Astrocyte (in vitro differentiated cells and primary cell): ENCODE measurements around the gene TBX5. TPM values are rescaled to one million over a fixed set of nuclear protein-coding genes. Genes with fewer than 3 reads are reported as not detected.

Experiments
- DNase-seq: peaks from one replicate; pipeline ENCODE4 v3.0.0-alpha.2; 2010; ENCODE audit warnings: low read depth
- FAIRE-seq: peaks from 2 replicates; lab custom pipeline; 2011; peaks lifted over from hg19 to GRCh38; lab: Jason Lieb, UNC
- H2AFZ ChIP-seq: 2 replicates; pipeline ENCODE4 v1.6.0; 2012; ENCODE audit warnings: low read depth, low read length, inconsistent platforms
- H3K27ac ChIP-seq: 2 replicates; pipeline ENCODE4 v1.5.1; 2011; ENCODE audit warnings: low read depth, low read length, inconsistent platforms
- H3K27me3 ChIP-seq: 2 replicates; pipeline ENCODE4 v1.6.0; 2011; ENCODE audit warnings: low read length, inconsistent platforms; ENCODE audit not compliant: insufficient read depth
- H3K36me3 ChIP-seq: 2 replicates; pipeline ENCODE4 v1.5.1; 2011; ENCODE audit warnings: low read length, inconsistent platforms; ENCODE audit not compliant: insufficient read depth
- H3K4me1 ChIP-seq: 2 replicates; pipeline ENCODE4 v1.5.1; 2011; ENCODE audit warnings: low read length, inconsistent platforms; ENCODE audit not compliant: insufficient read depth
- H3K4me2 ChIP-seq: 2 replicates; pipeline ENCODE4 v1.6.0; 2012; ENCODE audit warnings: low read length, inconsistent platforms
- H3K4me3 ChIP-seq: 2 replicates; pipeline ENCODE4 v1.5.1; 2011; ENCODE audit warnings: low read depth, mild to moderate bottlenecking, low read length, inconsistent platforms; ENCODE audit not compliant: insufficient read depth
- H3K79me2 ChIP-seq: 2 replicates; pipeline ENCODE4 v1.6.0; 2012; ENCODE audit warnings: mild to moderate bottlenecking, low read length, inconsistent platforms; ENCODE audit not compliant: insufficient read depth
- H3K9ac ChIP-seq: 2 replicates; pipeline ENCODE4 v1.6.0; 2012; ENCODE audit warnings: mild to moderate bottlenecking, low read length, inconsistent platforms
- H3K9me3 ChIP-seq: 2 replicates; pipeline ENCODE4 v1.5.1; 2012; ENCODE audit warnings: low read depth, mild to moderate bottlenecking, low read length, inconsistent platforms; ENCODE audit not compliant: insufficient read depth
- H4K20me1 ChIP-seq: 2 replicates; pipeline ENCODE4 v1.6.0; 2012; ENCODE audit warnings: low read length, inconsistent platforms; ENCODE audit not compliant: insufficient read depth
- H3K27ac Mint-ChIP-seq: one replicate; pipeline ENCODE4 v1.8.0; 2021; ENCODE audit warnings: mild to moderate bottlenecking, mixed read lengths; ENCODE audit not compliant: unreplicated experiment
- H3K27me3 Mint-ChIP-seq: one replicate; pipeline ENCODE4 v1.8.0; 2021; ENCODE audit warnings: low read depth, mixed read lengths; ENCODE audit not compliant: unreplicated experiment
- H3K36me3 Mint-ChIP-seq: one replicate; pipeline ENCODE4 v1.8.0; 2021; ENCODE audit warnings: low read depth, mixed read lengths; ENCODE audit not compliant: unreplicated experiment
- H3K4me1 Mint-ChIP-seq: one replicate; pipeline ENCODE4 v1.8.0; 2021; ENCODE audit warnings: low read depth, mixed read lengths; ENCODE audit not compliant: unreplicated experiment
- H3K4me3 Mint-ChIP-seq: one replicate; pipeline ENCODE4 v1.8.0; 2021; ENCODE audit warnings: mild to moderate bottlenecking, moderate library complexity, mixed read lengths; ENCODE audit not compliant: unreplicated experiment
- H3K9me3 Mint-ChIP-seq: one replicate; pipeline ENCODE4 v1.8.0; 2021; ENCODE audit warnings: mild to moderate bottlenecking, mixed read lengths; ENCODE audit not compliant: unreplicated experiment
- EZH2 ChIP-seq: IDR thresholded peaks from 2 replicates; pipeline ENCODE4 v1.6.1; 2012; ENCODE audit warnings: mild to moderate bottlenecking, low read length, inconsistent platforms; ENCODE audit not compliant: insufficient read depth
- total RNA-seq: library from RNA; stranded (reverse); gene quantifications from 2 replicates; pipeline ENCODE4 v1.2.1, GENCODE V29; 2021
- TF ChIP-seq, protein P1 (sequence below): IDR thresholded peaks from 2 replicates; pipeline ENCODE4 v1.5.1; 2011; ENCODE audit warnings: low read depth, mild to moderate bottlenecking, inconsistent platforms, low read length, moderate library complexity; ENCODE audit not compliant: insufficient read depth

The TBX5 gene
- total RNA-seq, 1 donor from 2014 or later: not detected

DNA sequence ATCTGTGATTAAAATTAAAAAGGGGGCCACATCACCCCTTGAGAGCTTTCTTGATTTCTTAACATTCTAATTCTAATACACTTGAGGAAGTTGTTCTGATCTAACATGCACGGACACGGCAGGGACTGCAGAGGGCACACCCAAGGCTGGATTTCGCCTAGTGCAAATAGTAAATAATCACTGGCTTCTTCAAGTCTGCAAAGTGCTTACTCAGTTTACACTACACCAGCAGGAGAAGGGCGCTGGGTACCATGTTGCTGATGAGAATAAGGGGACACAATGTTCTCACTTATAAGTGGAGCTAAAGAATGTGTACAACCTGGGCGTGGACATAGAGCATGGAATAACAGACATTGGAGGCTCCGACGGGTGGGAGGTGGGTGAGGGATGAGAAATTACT is 34.2 kb downstream of the TBX5 start:
- Mint-ChIP-seq H3K4me1 (no peaks in the 10 kb centered on the region), H3K27me3 (peaks cover 23% of the 10 kb centered on the region), H3K27ac (no peak overlapping the region), H3K36me3 (no peaks in the 10 kb centered on the region), H3K4me3 (no peak overlapping the region), H3K9me3 (no peaks in the 10 kb centered on the region)
- Histone ChIP-seq H2AFZ (no peak overlapping the region), H3K36me3 (no peaks in the 10 kb centered on the region), H3K4me1 (no peaks in the 10 kb centered on the region), H3K9me3 (no peaks in the 10 kb centered on the region), H3K27ac (no peak overlapping the region), H3K79me2 (no peaks in the 10 kb centered on the region), H3K9ac (no peak overlapping the region), H3K27me3 (no peaks in the 10 kb centered on the region), H3K4me3 (no peak overlapping the region), H4K20me1 (no peaks in the 10 kb centered on the region), H3K4me2 (no peak overlapping the region)
- FAIRE-seq (no peak), DNase-seq (no peak)
- TF ChIP-seq, protein P1, sequence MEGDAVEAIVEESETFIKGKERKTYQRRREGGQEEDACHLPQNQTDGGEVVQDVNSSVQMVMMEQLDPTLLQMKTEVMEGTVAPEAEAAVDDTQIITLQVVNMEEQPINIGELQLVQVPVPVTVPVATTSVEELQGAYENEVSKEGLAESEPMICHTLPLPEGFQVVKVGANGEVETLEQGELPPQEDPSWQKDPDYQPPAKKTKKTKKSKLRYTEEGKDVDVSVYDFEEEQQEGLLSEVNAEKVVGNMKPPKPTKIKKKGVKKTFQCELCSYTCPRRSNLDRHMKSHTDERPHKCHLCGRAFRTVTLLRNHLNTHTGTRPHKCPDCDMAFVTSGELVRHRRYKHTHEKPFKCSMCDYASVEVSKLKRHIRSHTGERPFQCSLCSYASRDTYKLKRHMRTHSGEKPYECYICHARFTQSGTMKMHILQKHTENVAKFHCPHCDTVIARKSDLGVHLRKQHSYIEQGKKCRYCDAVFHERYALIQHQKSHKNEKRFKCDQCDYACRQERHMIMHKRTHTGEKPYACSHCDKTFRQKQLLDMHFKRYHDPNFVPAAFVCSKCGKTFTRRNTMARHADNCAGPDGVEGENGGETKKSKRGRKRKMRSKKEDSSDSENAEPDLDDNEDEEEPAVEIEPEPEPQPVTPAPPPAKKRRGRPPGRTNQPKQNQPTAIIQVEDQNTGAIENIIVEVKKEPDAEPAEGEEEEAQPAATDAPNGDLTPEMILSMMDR: no peak
- no peak for TF ChIP-seq EZH2

GRCh38 chr12:114371250-114371649 is 34.7 kb downstream of the TBX5 start:
- peaks cover 23% of the 10 kb centered on the region for H3K27me3 Mint-ChIP-seq
- no peak overlapping the region for H3K27ac ChIP-seq
- no peaks in the 10 kb centered on the region for H3K79me2 ChIP-seq
- no peak overlapping the region for H3K4me3 Mint-ChIP-seq
- no peaks in the 10 kb centered on the region for H3K36me3 Mint-ChIP-seq
- H4K20me1 ChIP-seq: no peaks in the 10 kb centered on the region
- H2AFZ ChIP-seq: no peak overlapping the region
- H3K27me3 ChIP-seq: no peaks in the 10 kb centered on the region
- DNase-seq: no peak
- FAIRE-seq: no peak
- no peak overlapping the region for H3K4me2 ChIP-seq
- H3K27ac Mint-ChIP-seq: no peak overlapping the region
- no peaks in the 10 kb centered on the region for H3K4me1 Mint-ChIP-seq
- no peak overlapping the region for H3K9ac ChIP-seq
- no peaks in the 10 kb centered on the region for H3K4me1 ChIP-seq
- H3K9me3 Mint-ChIP-seq: no peaks in the 10 kb centered on the region
- no peak for TF ChIP-seq EZH2
- TF ChIP-seq, protein P1: no peak
- no peak overlapping the region for H3K4me3 ChIP-seq
- H3K9me3 ChIP-seq: no peaks in the 10 kb centered on the region
- H3K36me3 ChIP-seq: no peaks in the 10 kb centered on the region

DNA sequence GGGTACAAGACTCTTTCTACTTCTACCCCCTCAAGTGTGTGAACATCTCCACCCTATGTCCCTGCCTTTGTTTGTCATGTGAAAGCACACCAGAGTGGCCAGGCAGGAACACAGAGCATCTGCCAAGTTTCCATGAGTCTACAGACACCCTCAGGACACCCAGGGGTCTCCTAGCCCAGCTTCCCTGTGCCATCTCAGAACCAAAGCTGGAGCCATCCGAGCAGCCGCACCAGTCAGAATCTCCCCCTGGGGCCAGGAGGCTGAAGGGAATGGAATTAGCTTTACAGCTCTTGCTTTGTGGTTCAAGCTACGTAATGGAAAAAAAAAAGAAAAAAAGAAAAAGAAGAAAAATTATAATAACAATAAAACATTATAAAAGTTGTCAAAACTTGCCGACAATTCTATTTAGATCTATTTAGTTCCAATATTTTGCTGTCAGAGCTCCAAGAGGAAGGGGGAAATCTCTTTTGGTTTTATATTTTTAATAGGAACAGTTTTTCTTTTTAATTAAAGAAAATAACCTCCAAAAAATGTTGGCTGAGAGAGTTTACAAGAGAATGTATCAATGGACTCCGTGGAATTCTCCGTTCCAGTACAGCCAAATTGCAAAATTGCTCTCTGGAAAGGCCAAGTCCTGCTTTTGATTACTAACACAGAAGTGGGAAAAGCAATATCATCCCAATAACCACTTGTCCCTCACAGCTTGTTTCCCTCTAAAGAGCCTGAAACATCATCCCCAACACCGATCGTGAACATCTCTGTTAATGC is 37.1 kb downstream of the TBX5 start:
- Histone ChIP-seq H2AFZ (no peak overlapping the region), H3K4me2 (no peak overlapping the region), H3K27ac (no peak overlapping the region), H3K36me3 (no peaks in the 10 kb centered on the region), H4K20me1 (no peaks in the 10 kb centered on the region), H3K4me1 (no peaks in the 10 kb centered on the region), H3K9me3 (no peaks in the 10 kb centered on the region), H3K27me3 (no peaks in the 10 kb centered on the region), H3K79me2 (no peaks in the 10 kb centered on the region), H3K9ac (no peak overlapping the region), H3K4me3 (no peak overlapping the region)
- H3K4me3 Mint-ChIP-seq: no peak overlapping the region
- no peaks in the 10 kb centered on the region for H3K4me1 Mint-ChIP-seq
- H3K36me3 Mint-ChIP-seq: no peaks in the 10 kb centered on the region
- no peaks in the 10 kb centered on the region for H3K9me3 Mint-ChIP-seq
- no peak for TF ChIP-seq EZH2
- TF ChIP-seq, protein P1: no peak
- DNase-seq (no peak), FAIRE-seq (peak; percentile 29)
- peaks cover 17% of the 10 kb centered on the region for H3K27me3 Mint-ChIP-seq
- no peak overlapping the region for H3K27ac Mint-ChIP-seq
